K562 (cell line): ENCODE data around the gene RAB3D. TPM values are rescaled to one million over a fixed set of nuclear protein-coding genes. Genes with fewer than 3 reads are reported as not detected.

Experiments
- ATAC-seq: fragments of 200-7000 bp; cut with Tn5 transposase; 3 replicates; pipeline ENCODE4 v1.9.1; 2020; ENCODE audit warnings: moderate library complexity
- BruUV-seq: library from RNA; stranded (reverse); fragments of 400-500 nt; replicated peaks from 2 replicates; lab custom pipeline; 2021; lab: Mats Ljungman, UMichigan
- CTCF ChIA-PET: fragments of 300-600 bp; formaldehyde crosslinking; extraction: SDS; loops from one replicate; lab custom pipeline; 2021; ENCODE audit warnings: low intra/inter-chr PET ratio; lab: Yijun Ruan, JAX
- POLR2A ChIA-PET: fragments of 300-600, 350-650 bp; sonication (Branson Sonifier 250); formaldehyde crosslinking; extraction: SDS; loops from one replicate; lab custom pipeline; 2021; ENCODE audit warnings: antibody characterized with exemption, inconsistent platforms; lab: Yijun Ruan, JAX
- DNase-seq, 4 experiments: peaks; one replicate each; pipeline versions ENCODE4 v3.0.0 to v3.0.0-alpha.2; 2011 to 2018; ENCODE audit warnings: low spot score in 3 of 4, mixed read lengths in 3 of 4; ENCODE audit errors: extremely low read depth in 1 of 4
- FAIRE-seq: peaks from 2 replicates; lab custom pipeline; 2011; peaks lifted over from hg19 to GRCh38; lab: Jason Lieb, UNC
- H2AFZ ChIP-seq: 2 replicates; pipeline ENCODE4 v1.6.0; 2011; ENCODE audit warnings: low read depth, low read length, control low read depth, inconsistent platforms
- H3K27ac ChIP-seq: fragments of 200-600 bp; 3 replicates; pipeline ENCODE4 v1.8.0; 2011; ENCODE audit warnings: low read depth, mild to moderate bottlenecking, control low read depth, inconsistent platforms, low read length, moderate library complexity, mixed read lengths; ENCODE audit errors: extremely low read depth
- H3K27me3 ChIP-seq, 2 experiments: fragments of 300-600 bp in 1 of 2; 2 replicates in 1 of 2; 3 replicates in 1 of 2; pipeline versions ENCODE4 v1.6.0 to v1.8.0; 2011; ENCODE audit warnings: inconsistent platforms in 2 of 2, low read length in 2 of 2, mild to moderate bottlenecking in 1 of 2, mixed read lengths in 1 of 2, moderate library complexity in 1 of 2; ENCODE audit not compliant: control insufficient read depth in 2 of 2, insufficient read depth in 2 of 2
- H3K36me3 ChIP-seq: fragments of 300-600 bp; 3 replicates; pipeline ENCODE4 v1.8.0; 2011; ENCODE audit warnings: mild to moderate bottlenecking, low read length, inconsistent platforms; ENCODE audit not compliant: control insufficient read depth, insufficient read depth
- H3K4me1 ChIP-seq, 2 experiments: fragments of 200-600 bp in 1 of 2; replicated peaks in 1 of 2; 2 replicates in 1 of 2; 3 replicates in 1 of 2; pipeline versions ENCODE4 v1.5.1 to v1.8.0; 2011; ENCODE audit warnings: inconsistent platforms in 2 of 2, low read length in 2 of 2, mild to moderate bottlenecking in 1 of 2, mixed read lengths in 1 of 2, moderate library complexity in 1 of 2; ENCODE audit not compliant: control insufficient read depth in 2 of 2, insufficient read depth in 2 of 2
- H3K4me2 ChIP-seq: 2 replicates; pipeline ENCODE4 v1.6.1; 2011; ENCODE audit warnings: low read length, control low read depth, inconsistent platforms, mixed read lengths; ENCODE audit not compliant: insufficient read depth
- H3K4me3 ChIP-seq: fragments of 200-600 bp; sonication (generic), shearing (Covaris generic); 2 replicates; pipeline ENCODE4 v1.5.1; 2016; ENCODE audit warnings: control low read depth, inconsistent platforms
- H3K79me2 ChIP-seq: fragments of 200-600 bp; 3 replicates; pipeline ENCODE4 v1.8.0; 2011; ENCODE audit warnings: low read length, inconsistent platforms; ENCODE audit not compliant: control insufficient read depth, insufficient read depth
- H3K9ac ChIP-seq, 2 experiments: 2 replicates each; pipeline versions ENCODE4 v1.6.0 to v1.6.1; 2011; ENCODE audit warnings: low read depth in 2 of 2, low read length in 2 of 2, control low read depth in 1 of 2, inconsistent platforms in 1 of 2, mild to moderate bottlenecking in 1 of 2, mixed read lengths in 1 of 2; ENCODE audit not compliant: insufficient read depth in 1 of 2
- H3K9me1 ChIP-seq: one replicate; pipeline ENCODE4 v1.6.0; 2011; ENCODE audit warnings: inconsistent platforms, mild to moderate bottlenecking, low read length, moderate library complexity; ENCODE audit not compliant: control insufficient read depth, insufficient read depth
- H3K9me3 ChIP-seq: replicated peaks from 2 replicates; pipeline ENCODE4 v1.5.1; 2011; ENCODE audit warnings: low read depth, low read length, inconsistent platforms; ENCODE audit not compliant: control insufficient read depth, insufficient read depth
- H4K20me1 ChIP-seq: replicated peaks from 2 replicates; pipeline ENCODE4 v1.6.1; 2011; ENCODE audit warnings: low read length, inconsistent platforms, mixed read lengths; ENCODE audit not compliant: control insufficient read depth, insufficient read depth
- CEBPB ChIP-seq: fragments of 450-650 bp; IDR thresholded peaks from 2 replicates; pipeline ENCODE4 v1.6.1; 2016; ENCODE audit warnings: missing genetic modification characterization, missing compliant biosample characterization
- COPS2 ChIP-seq: fragments of 450-650 bp; conservative IDR thresholded peaks from 2 replicates; pipeline ENCODE4 v1.6.1; 2016; ENCODE audit warnings: mild to moderate bottlenecking, moderate library complexity
- DIDO1 ChIP-seq: fragments of 450-650 bp; IDR thresholded peaks from 2 replicates; pipeline ENCODE4 v1.6.1; 2016; ENCODE audit warnings: low read depth, missing biosample characterization, missing genetic modification characterization
- EHMT2 ChIP-seq: fragments of 450-650 bp; IDR thresholded peaks from 2 replicates; pipeline ENCODE4 v1.6.1; 2018; ENCODE audit warnings: antibody characterized with exemption
- GMEB1 ChIP-seq: fragments of 250-450 bp; sonication (Bioruptor Pico); IDR thresholded peaks from 2 replicates; pipeline ENCODE4 v1.4.0; 2020; ENCODE audit warnings: mild to moderate bottlenecking
- HCFC1 ChIP-seq: IDR thresholded peaks from 2 replicates; pipeline ENCODE4 v1.6.1; 2012; ENCODE audit warnings: low read depth, low read length, improper control_type of control experiment
- HMG20B ChIP-seq: fragments of 250-450 bp; sonication (Bioruptor Pico); IDR thresholded peaks from 2 replicates; pipeline ENCODE4 v1.5.0; 2021; ENCODE audit warnings: mild to moderate bottlenecking
- KLF13 ChIP-seq: fragments of 450-650 bp; IDR thresholded peaks from 2 replicates; pipeline ENCODE4 v1.6.1; 2016; ENCODE audit warnings: missing genetic modification characterization, low read depth, mild to moderate bottlenecking, missing compliant biosample characterization, moderate library complexity, borderline replicate concordance
- PHF21A ChIP-seq: fragments of 450-650 bp; IDR thresholded peaks from 2 replicates; pipeline ENCODE4 v1.6.1; 2017; ENCODE audit warnings: low read depth, borderline replicate concordance
- POLR2AphosphoS5 ChIP-seq: IDR thresholded peaks from 2 replicates; pipeline ENCODE4 v1.6.1; 2011; ENCODE audit warnings: mild to moderate bottlenecking, low read depth, low read length, moderate library complexity; ENCODE audit not compliant: control insufficient read depth, insufficient read depth
- RBBP5 ChIP-seq: fragments of 200-600 bp; sonication (generic); IDR thresholded peaks from 2 replicates; pipeline ENCODE4 v1.6.1; 2012; ENCODE audit warnings: borderline replicate concordance, mild to moderate bottlenecking, low read length, control low read depth, inconsistent platforms; ENCODE audit not compliant: insufficient read depth, poor library complexity, severe bottlenecking
- RFX1 ChIP-seq: fragments of 450-650 bp; IDR thresholded peaks from 2 replicates; pipeline ENCODE4 v1.6.1; 2016; ENCODE audit warnings: mild to moderate bottlenecking, moderate library complexity
- SETDB1 ChIP-seq: IDR thresholded peaks from one replicate; pipeline ENCODE4 v1.6.1; 2012; ENCODE audit warnings: low read length, control low read depth, inconsistent platforms
- SLC30A9 ChIP-seq: fragments of 250-450 bp; sonication (Bioruptor Pico); IDR thresholded peaks from 2 replicates; pipeline ENCODE4 v1.8.0; 2022; ENCODE audit warnings: mild to moderate bottlenecking, moderate library complexity
- SMC3 ChIP-seq: conservative IDR thresholded peaks from 2 replicates; pipeline ENCODE4 v1.6.1; 2011; ENCODE audit warnings: low read depth, low read length, improper control_type of control experiment; ENCODE audit not compliant: insufficient read depth
- STAG1 ChIP-seq: sonication (generic); formaldehyde crosslinking; IDR thresholded peaks from 2 replicates; pipeline ENCODE4 v1.5.0; 2020; ENCODE audit warnings: missing genetic modification reagents, borderline replicate concordance
- ZBED1 ChIP-seq: IDR thresholded peaks from 2 replicates; pipeline ENCODE4 v1.6.1; 2014
- ZC3H8 ChIP-seq: fragments of 450-650 bp; IDR thresholded peaks from 2 replicates; pipeline ENCODE4 v1.6.1; 2017
- WGBS: fragments of 100-300 bp; shearing (Covaris generic); methylation state at CpG from one replicate; pipeline ENCODE4 v1.1.6; 2016; ENCODE audit warnings: low coverage, mixed read lengths; ENCODE audit not compliant: insufficient coverage; ENCODE audit errors: missing lambda C conversion rate; 5-methylcytosine and 5-hydroxymethylcytosine counted together
- in situ Hi-C: fragments of 300-500 bp; cut with MboI; formaldehyde crosslinking; loops from 4 replicates; pipeline ENCODE4 v1.15.0; 2018; ENCODE audit warnings: inconsistent platforms, mixed read lengths
- intact Hi-C: fragments of 100-400 bp; cut with micrococcal nuclease; formaldehyde crosslinking; loops from 2 replicates; pipeline ENCODE4 v1.14.2; 2022
- polyA plus RNA-seq, 8 experiments: library from polyadenylated mRNA; depleted of rRNA in 4 of 8; stranded (reverse) in 5 of 8; unstranded in 3 of 8; fragments of >200 nt; fragmentation: Nextera tagmentation in 2 of 8; fragmentation: Illumina TruSeq in 1 of 8; extraction: Ambion mirVana in 2 of 8; extraction: Trizol in 1 of 8; gene quantifications; 2 replicates each; pipeline versions ENCODE4 v1.2.1 to v1.2.3, GENCODE V29; 2011 to 2014; ENCODE audit warnings: inconsistent platforms in 1 of 8, missing spikeins in 1 of 8
- total RNA-seq, 7 experiments: library from RNA; depleted of rRNA in 6 of 7; stranded (reverse); fragments of >200 nt in 6 of 7; fragmentation: Illumina TruSeq in 2 of 7; extraction: Trizol in 2 of 7; gene quantifications; 2 replicates each; pipeline versions ENCODE4 v1.2.1 to v1.2.3, GENCODE V29; 2011 to 2021; ENCODE audit warnings: low replicate concordance in 1 of 7

Gene RAB3D
- total and polyA plus RNA-seq, 9 of the 15 experiments (the other 6 are each of a cell fraction or from before 2014, with no cell fraction given), result 0.34 to 3.3 (median 1.3) TPM

GRCh38 chr19:11306337-11306736 lies 33.1 kb downstream of the RAB3D start:
- no peaks in the 10 kb centered on the region for H3K9me1 ChIP-seq
- H3K27ac ChIP-seq, result no peak overlapping the region
- no peaks in the 10 kb centered on the region for H3K9me3 ChIP-seq
- POLR2A ChIA-PET, result interaction anchor here (1.0 kb wide), 1 partner anchor 12 kb away, joined by 5 read pairs; no protein-coding TSS in a partner anchor
- no peak overlapping the region for H3K9ac ChIP-seq
- no peaks in the 10 kb centered on the region for H4K20me1 ChIP-seq
- peaks cover 0 to 26% of the 10 kb centered on the region in 2 experiments; a peak in 1 of 5 replicates for H3K27me3 ChIP-seq
- TF ChIP-seq KLF13 (tag) (no peak), HCFC1 (no peak), PHF21A (no peak), RFX1 (peak; percentile 76), POLR2AphosphoS5 (no peak)
- TF ChIP-seq, all 486 proteins: peak for 1
- intact Hi-C loops (no loop called here), in situ Hi-C loops (no loop called here)
- Histone ChIP-seq H3K4me1 (no peaks in the 10 kb centered on the region), H3K79me2 (no peaks in the 10 kb centered on the region), H3K36me3 (no peaks in the 10 kb centered on the region), H3K4me3 (no peak overlapping the region), H2AFZ (no peak overlapping the region), H3K4me2 (no peak overlapping the region)
- BruUV-seq, result no TSS peak
- ATAC-seq, result no peak
- no peak for FAIRE-seq
- WGBS, result 17% methylated on average over 9 of the region's 9 CpGs
- no peak for DNase-seq
- CTCF ChIA-PET, result interaction anchor here (0.6 kb wide), 1 partner anchor 125 kb away, joined by 3 read pairs; no protein-coding TSS in a partner anchor

- no peak for DNase-seq
- TF ChIP-seq COPS2 (no peak), DIDO1 (no peak), SETDB1 (no peak), ZC3H8 (no peak), SLC30A9 (CRISPR knock-in tag) (no peak), RBBP5 (no peak), GMEB1 (no peak), STAG1 (CRISPR knock-in tag) (no peak), ZBED1 (no peak), SMC3 (no peak), EHMT2 (no peak), HMG20B (CRISPR knock-in tag) (no peak), CEBPB (tag) (no peak)
- Histone ChIP-seq H4K20me1 (no peaks in the 10 kb centered on the region), H3K4me3 (no peak overlapping the region), H3K9me1 (no peaks in the 10 kb centered on the region), H3K36me3 (no peaks in the 10 kb centered on the region), H3K79me2 (no peaks in the 10 kb centered on the region), H3K4me2 (no peak overlapping the region), H3K4me1 (no peaks in the 10 kb centered on the region), H3K27me3 (peaks cover 10 to 36% of the 10 kb centered on the region in 2 experiments), H2AFZ (no peak overlapping the region), H3K9me3 (no peaks in the 10 kb centered on the region), H3K27ac (no peak overlapping the region), H3K9ac (no peak overlapping the region)
- POLR2A ChIA-PET, result interaction anchor here (1.0 kb wide), 1 partner anchor 13 kb away, joined by 5 read pairs; no protein-coding TSS in a partner anchor
- ATAC-seq, result no peak
- CTCF ChIA-PET, result no interaction called here
- no peak for FAIRE-seq
- 16% methylated on average over 4 of the region's 5 CpGs for WGBS
- intact Hi-C loops, result no loop called here
- BruUV-seq, result no TSS peak
- in situ Hi-C loops, result no loop called here
Observed at GRCh38 chr19:11304936-11305335, 34.5 kb downstream of the RAB3D start.
